ENCODE results near the gene TRIP10. TPM values are rescaled to one million over a fixed set of nuclear protein-coding genes. Genes with fewer than 3 reads are reported as not detected.

The TRIP10 gene
- polyA plus RNA-seq, 1 donor (not counting 4 experiments of a cell fraction or from before 2014, with no cell fraction given), result 34.8 TPM

- no peak within 1 kb of the TSS for H3K4me2 ChIP-seq (ENCODE audit: control insufficient read depth, extremely low read depth, insufficient read depth, low read depth, low read length)
- H3K27me3 ChIP-seq (ENCODE audit: control insufficient read depth, extremely low read depth, insufficient read depth, low read length), result no peaks in the 10 kb centered on the region
- dilution Hi-C loops (cut with MboI; ENCODE audit: extremely low pct_ligation_motif_present, low sequenced_read_pairs), result no loop called here
- FAIRE-seq, result no peak
- no peaks in the 10 kb centered on the region for H3K4me1 ChIP-seq (ENCODE audit: control insufficient read depth, extremely low read depth, insufficient read depth, low read length)
- TF ChIP-seq EZH2 (IDR thresholded peaks at IDR 0.05; ENCODE audit: low read length) (no peak), CTCF (optimal IDR thresholded peaks at IDR 0.05 in 1 of 3, IDR thresholded peaks at IDR 0.05 in 1 of 3, conservative IDR thresholded peaks at IDR 0.05 in 1 of 3; ENCODE audit: extremely low read depth in 1 of 3, insufficient read depth in 2 of 3, low read length in 3 of 3) (peak in 2 of 3 experiments; percentile 21 to 28)
- H3K36me3 ChIP-seq (ENCODE audit: control insufficient read depth in 2 of 2, extremely low read depth in 1 of 2, insufficient read depth in 2 of 2, low read length in 2 of 2), result no peaks in the 10 kb centered on the region
- H3K27ac ChIP-seq (ENCODE audit: control insufficient read depth, insufficient read depth, low read length), result no peak within 1 kb of the TSS
- H4K20me1 ChIP-seq (ENCODE audit: control insufficient read depth, extremely low read depth, insufficient read depth, low read length), result no peaks in the 10 kb centered on the region
- no peak within 1 kb of the TSS for H2AFZ ChIP-seq (ENCODE audit: control insufficient read depth, low read length)
- no peaks in the 10 kb centered on the region for H3K9me3 ChIP-seq (ENCODE audit: control insufficient read depth, low read depth, low read length)
- no peaks in the 10 kb centered on the region for H3K9me1 ChIP-seq (ENCODE audit: control insufficient read depth, extremely low read depth, insufficient read depth, low read length)
- H3K4me3 ChIP-seq (ENCODE audit: control insufficient read depth in 2 of 3, extremely low read depth in 1 of 3, insufficient read depth in 2 of 3, low read depth in 1 of 3, low read length in 3 of 3), result no peak within 1 kb of the TSS
- no peak within 1 kb of the TSS for H3K9ac ChIP-seq (ENCODE audit: control insufficient read depth, extremely low read depth, insufficient read depth, low read length)
- H3K79me2 ChIP-seq (ENCODE audit: control insufficient read depth, insufficient read depth, low read length), result no peaks in the 10 kb centered on the region
- no peak for DNase-seq (ENCODE audit: low read depth, low spot score)
Observed at GRCh38 chr19:6772028-6772865, 32.8 kb downstream of the TRIP10 start, which contains the start of gene VAV1. Gene VAV1, plus strand, starts transcription at chr19:6772708. Its CDS starts 100 bp downstream, at chr19:6772808.

- Histone ChIP-seq H3K4me1 (ENCODE audit: control insufficient read depth, extremely low read depth, insufficient read depth, low read length) (no peaks in the 10 kb centered on the region), H3K9me3 (ENCODE audit: control insufficient read depth, low read depth, low read length) (no peaks in the 10 kb centered on the region), H3K27me3 (ENCODE audit: control insufficient read depth, extremely low read depth, insufficient read depth, low read length) (no peaks in the 10 kb centered on the region), H3K9me1 (ENCODE audit: control insufficient read depth, extremely low read depth, insufficient read depth, low read length) (no peaks in the 10 kb centered on the region), H2AFZ (ENCODE audit: control insufficient read depth, low read length) (no peak overlapping the region), H3K9ac (ENCODE audit: control insufficient read depth, extremely low read depth, insufficient read depth, low read length) (no peak overlapping the region), H3K4me3 (ENCODE audit: control insufficient read depth in 2 of 3, extremely low read depth in 1 of 3, insufficient read depth in 2 of 3, low read depth in 1 of 3, low read length in 3 of 3) (no peak overlapping the region), H3K79me2 (ENCODE audit: control insufficient read depth, insufficient read depth, low read length) (no peaks in the 10 kb centered on the region), H3K4me2 (ENCODE audit: control insufficient read depth, extremely low read depth, insufficient read depth, low read depth, low read length) (no peak overlapping the region), H3K36me3 (ENCODE audit: control insufficient read depth in 2 of 2, extremely low read depth in 1 of 2, insufficient read depth in 2 of 2, low read length in 2 of 2) (no peaks in the 10 kb centered on the region), H4K20me1 (ENCODE audit: control insufficient read depth, extremely low read depth, insufficient read depth, low read length) (no peaks in the 10 kb centered on the region), H3K27ac (ENCODE audit: control insufficient read depth, insufficient read depth, low read length) (no peak overlapping the region)
- dilution Hi-C loops (cut with MboI; ENCODE audit: extremely low pct_ligation_motif_present, low sequenced_read_pairs), result no loop called here
- no peak for FAIRE-seq
- TF ChIP-seq EZH2 (IDR thresholded peaks at IDR 0.05; ENCODE audit: low read length) (no peak), CTCF (optimal IDR thresholded peaks at IDR 0.05 in 1 of 3, IDR thresholded peaks at IDR 0.05 in 1 of 3, conservative IDR thresholded peaks at IDR 0.05 in 1 of 3; ENCODE audit: extremely low read depth in 1 of 3, insufficient read depth in 2 of 3, low read length in 3 of 3) (no peak)
- no peak for DNase-seq (ENCODE audit: low read depth, low spot score)
Observed at GRCh38 chr19:6772866-6773322, 33.4 kb downstream of the TRIP10 start.
